Measurements from ENCODE around the gene COL6A6.

Gene COL6A6

GRCh38 chr3:130509008-130509407 lies 8.0 kb upstream of the COL6A6 start:
- H3K4me3 ChIP-seq (replicated peaks; ENCODE audit: low read depth, low read length), result no peak overlapping the region
- no peak for DNase-seq (ENCODE audit: extremely low read depth, low read depth)
- TF ChIP-seq, protein P1, sequence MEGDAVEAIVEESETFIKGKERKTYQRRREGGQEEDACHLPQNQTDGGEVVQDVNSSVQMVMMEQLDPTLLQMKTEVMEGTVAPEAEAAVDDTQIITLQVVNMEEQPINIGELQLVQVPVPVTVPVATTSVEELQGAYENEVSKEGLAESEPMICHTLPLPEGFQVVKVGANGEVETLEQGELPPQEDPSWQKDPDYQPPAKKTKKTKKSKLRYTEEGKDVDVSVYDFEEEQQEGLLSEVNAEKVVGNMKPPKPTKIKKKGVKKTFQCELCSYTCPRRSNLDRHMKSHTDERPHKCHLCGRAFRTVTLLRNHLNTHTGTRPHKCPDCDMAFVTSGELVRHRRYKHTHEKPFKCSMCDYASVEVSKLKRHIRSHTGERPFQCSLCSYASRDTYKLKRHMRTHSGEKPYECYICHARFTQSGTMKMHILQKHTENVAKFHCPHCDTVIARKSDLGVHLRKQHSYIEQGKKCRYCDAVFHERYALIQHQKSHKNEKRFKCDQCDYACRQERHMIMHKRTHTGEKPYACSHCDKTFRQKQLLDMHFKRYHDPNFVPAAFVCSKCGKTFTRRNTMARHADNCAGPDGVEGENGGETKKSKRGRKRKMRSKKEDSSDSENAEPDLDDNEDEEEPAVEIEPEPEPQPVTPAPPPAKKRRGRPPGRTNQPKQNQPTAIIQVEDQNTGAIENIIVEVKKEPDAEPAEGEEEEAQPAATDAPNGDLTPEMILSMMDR (IDR thresholded peaks at IDR 0.05; ENCODE audit: low read depth, low read length, missing control alignments), result no peak

GRCh38 chr3:130514681-130515080 lies 2.3 kb upstream of the COL6A6 start:
- no peak for DNase-seq (ENCODE audit: extremely low read depth, low read depth)
- no peak overlapping the region for H3K4me3 ChIP-seq (replicated peaks; ENCODE audit: low read depth, low read length)
- TF ChIP-seq, protein P1 (IDR thresholded peaks at IDR 0.05; ENCODE audit: low read depth, low read length, missing control alignments), result no peak

DNA sequence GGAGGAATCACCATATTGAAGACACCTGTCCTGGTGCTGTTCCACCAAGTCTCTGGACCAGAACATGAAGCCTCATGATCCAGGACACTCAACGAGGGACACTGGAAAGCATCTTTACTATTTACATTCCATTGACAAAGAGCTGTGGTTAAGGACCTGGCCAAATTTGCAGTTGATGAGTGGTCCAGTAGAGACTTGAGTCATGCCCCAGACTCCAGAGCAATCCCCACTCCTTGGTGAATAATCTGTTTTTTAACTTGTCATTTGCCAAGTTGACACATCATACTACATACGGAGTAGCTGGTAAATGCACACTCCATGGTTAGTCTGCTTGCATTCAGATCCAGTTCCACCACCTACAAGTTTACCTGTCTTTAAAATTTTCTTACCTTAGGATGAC lies 1.2 kb upstream of the COL6A6 start:
- no peak for DNase-seq (ENCODE audit: extremely low read depth, low read depth)
- no peak overlapping the region for H3K4me3 ChIP-seq (replicated peaks; ENCODE audit: low read depth, low read length)
- TF ChIP-seq, protein P1 (IDR thresholded peaks at IDR 0.05; ENCODE audit: low read depth, low read length, missing control alignments), result no peak

DNA sequence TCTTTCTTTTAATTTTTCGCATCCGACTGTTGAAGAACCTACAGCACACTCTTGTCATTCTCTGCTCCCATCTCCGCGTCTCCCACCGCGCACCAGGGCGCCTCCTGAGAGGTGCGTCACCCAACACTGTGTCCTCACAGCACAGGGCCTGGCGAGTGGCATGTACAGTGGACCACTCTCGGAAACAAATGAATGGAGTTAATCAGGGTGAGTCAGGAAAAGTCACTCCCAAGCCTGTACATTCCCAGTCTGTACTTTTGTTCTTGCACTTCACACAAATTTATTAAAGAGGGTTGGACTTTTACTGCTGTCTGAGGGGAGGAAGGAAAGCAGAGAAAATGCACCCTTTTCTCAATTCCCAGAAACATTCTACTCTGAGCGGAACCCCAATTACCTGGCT lies 625 bp downstream of the COL6A6 start:
- no peak overlapping the region for H3K4me3 ChIP-seq (replicated peaks; ENCODE audit: low read depth, low read length)
- DNase-seq (ENCODE audit: extremely low read depth, low read depth), result no peak
- TF ChIP-seq, protein P1 (IDR thresholded peaks at IDR 0.05; ENCODE audit: low read depth, low read length, missing control alignments), result no peak

- TF ChIP-seq, protein P1 (IDR thresholded peaks at IDR 0.05; ENCODE audit: low read depth, low read length, missing control alignments), result no peak
- H3K4me3 ChIP-seq (replicated peaks; ENCODE audit: low read depth, low read length), result no peak overlapping the region
- DNase-seq (ENCODE audit: extremely low read depth, low read depth), result no peak
These were observed 2.8 kb downstream of the COL6A6 start for GRCh38 chr3:130519754-130520153.

GRCh38 chr3:130522399-130522798 lies 5.4 kb downstream of the COL6A6 start:
- no peak for DNase-seq (ENCODE audit: extremely low read depth, low read depth)
- TF ChIP-seq, protein P1 (IDR thresholded peaks at IDR 0.05; ENCODE audit: low read depth, low read length, missing control alignments), result no peak
- H3K4me3 ChIP-seq (replicated peaks; ENCODE audit: low read depth, low read length), result no peak overlapping the region

- TF ChIP-seq, protein P1 (IDR thresholded peaks at IDR 0.05; ENCODE audit: low read depth, low read length, missing control alignments), result no peak
- no peak for DNase-seq (ENCODE audit: extremely low read depth, low read depth)
- no peak overlapping the region for H3K4me3 ChIP-seq (replicated peaks; ENCODE audit: low read depth, low read length)
These were observed 10.4 kb downstream of the COL6A6 start for GRCh38 chr3:130527426-130527825.

Measured in HFF-Myc (cell line).